Skeletal muscle cell (primary cell): ENCODE data around the gene HRAS.
"Not testable (repeated sequence)": the region's sequence is repeated elsewhere in the genome, so short reads cannot be mapped to it uniquely, and the experiment has no call there.

Experiments
- DNase-seq: peaks from one replicate; pipeline ENCODE4 v3.0.0-alpha.2; 2010; ENCODE audit warnings: low read depth
- H3K4me3 ChIP-seq: 2 replicates; pipeline ENCODE4 v1.5.1; 2011; ENCODE audit warnings: low read depth, mild to moderate bottlenecking, control low read depth, low read length, moderate library complexity

The HRAS gene

GRCh38 chr11:535519-536454 lies at the start of gene HRAS:
Gene HRAS, minus strand, starts transcription at chr11:535576.
- peak within 1 kb of the TSS; percentile 91 for H3K4me3 ChIP-seq
- DNase-seq = peak; percentile 74

- DNase-seq = no peak
- no peak overlapping the region for H3K4me3 ChIP-seq
Measured at GRCh38 chr11:584287-584686, 48.9 kb upstream of the HRAS start.

- no peak for DNase-seq
- no peak overlapping the region for H3K4me3 ChIP-seq
Measured at GRCh38 chr11:581752-582151, 46.4 kb upstream of the HRAS start.

GRCh38 chr11:581342-581741 lies 46.0 kb upstream of the HRAS start:
- no peak for DNase-seq
- no peak overlapping the region for H3K4me3 ChIP-seq

- no peak overlapping the region for H3K4me3 ChIP-seq
- no peak for DNase-seq
Measured at GRCh38 chr11:579830-580601, 44.6 kb upstream of the HRAS start.

GRCh38 chr11:578276-579035 lies 43.1 kb upstream of the HRAS start:
- peak overlapping the region; percentile 97 for H3K4me3 ChIP-seq
- DNase-seq = no peak

- H3K4me3 ChIP-seq = peak overlapping the region; percentile 97
- no peak for DNase-seq
Measured at GRCh38 chr11:577611-577894, 42.2 kb upstream of the HRAS start.

- DNase-seq = no peak
- peak overlapping the region; percentile 97 for H3K4me3 ChIP-seq
Measured at GRCh38 chr11:576811-577610, 41.6 kb upstream of the HRAS start.

GRCh38 chr11:575996-576768 lies 40.8 kb upstream of the HRAS start, which contains the start of gene PHRF1:
Gene PHRF1, plus strand, starts transcription at chr11:576470. Its CDS starts 5,043 bp downstream, at chr11:581513.
- peak within 1 kb of the TSS; percentile 97 for H3K4me3 ChIP-seq
- DNase-seq = peak; percentile 79

GRCh38 chr11:575313-575995 lies 40.1 kb upstream of the HRAS start:
- peak overlapping the region; percentile 73 for H3K4me3 ChIP-seq
- DNase-seq = no peak

GRCh38 chr11:574632-575312 lies 39.4 kb upstream of the HRAS start:
- DNase-seq = no peak
- peak overlapping the region; percentile 73 for H3K4me3 ChIP-seq

- peak overlapping the region; percentile 73 for H3K4me3 ChIP-seq
- DNase-seq = not testable (repeated sequence)
Measured at GRCh38 chr11:574031-574570, 38.7 kb upstream of the HRAS start.

GRCh38 chr11:573146-573759 lies 37.9 kb upstream of the HRAS start:
- no peak for DNase-seq
- H3K4me3 ChIP-seq = no peak overlapping the region

GRCh38 chr11:571802-572185 lies 36.4 kb upstream of the HRAS start:
- H3K4me3 ChIP-seq = no peak overlapping the region
- DNase-seq = no peak

- DNase-seq = no peak
- peak overlapping the region; percentile 58 for H3K4me3 ChIP-seq
Measured at GRCh38 chr11:569158-569885, 33.9 kb upstream of the HRAS start.
